OCI-LY3 (cell line): ENCODE data around the gene PHYKPL.

Source experiments
- H2AFZ ChIP-seq: fragments of 200-600, 300-600 bp; shearing (Covaris generic); 2 replicates; pipeline ENCODE4 v1.6.0; 2014; ENCODE audit warnings: antibody characterized with exemption, low read depth, low read length
- H3K27ac ChIP-seq: fragments of 200-600, 300-600 bp; sonication (generic); 2 replicates; pipeline ENCODE4 v1.5.1; 2014; ENCODE audit warnings: mild to moderate bottlenecking, low read length, moderate library complexity, mixed read lengths
- H3K27me3 ChIP-seq: fragments of 200-600, 300-600 bp; sonication (generic); 2 replicates; pipeline ENCODE4 v1.6.1; 2014; ENCODE audit warnings: low read depth, low read length, mixed read lengths
- H3K36me3 ChIP-seq: fragments of 200-600, 300-600 bp; sonication (generic); replicated peaks from 2 replicates; pipeline ENCODE3; 2014; ENCODE audit warnings: low read depth, low read length, mixed read lengths
- H3K4me1 ChIP-seq: fragments of 300-600, 200-600 bp; sonication (generic); 2 replicates; pipeline ENCODE4 v1.6.1; 2014; ENCODE audit warnings: low read length, mixed read lengths
- H3K4me2 ChIP-seq: fragments of 200-600, 300-600 bp; sonication (generic); 2 replicates; pipeline ENCODE4 v1.6.1; 2014; ENCODE audit warnings: low read length, mixed read lengths
- H3K4me3 ChIP-seq: fragments of 300-600, 200-600 bp; sonication (generic); 2 replicates; pipeline ENCODE4 v1.5.1; 2014; ENCODE audit warnings: antibody characterized with exemption, mild to moderate bottlenecking, low read length, moderate library complexity
- H3K79me2 ChIP-seq: fragments of 300-600, 200-600 bp; shearing (Covaris generic); 2 replicates; pipeline ENCODE4 v1.6.1; 2014; ENCODE audit warnings: mild to moderate bottlenecking, low read length, mixed read lengths
- H3K9ac ChIP-seq: fragments of 300-600, 200-600 bp; shearing (Covaris generic); 2 replicates; pipeline ENCODE4 v1.6.0; 2014; ENCODE audit warnings: mild to moderate bottlenecking, low read length, moderate library complexity
- H3K9me3 ChIP-seq: fragments of 200-600, 300-600 bp; shearing (Covaris generic); 2 replicates; pipeline ENCODE4 v1.6.1; 2014; ENCODE audit warnings: low read length, mixed read lengths; ENCODE audit not compliant: insufficient read depth
- H4K20me1 ChIP-seq: fragments of 200-600, 300-600 bp; sonication (generic); 2 replicates; pipeline ENCODE4 v1.6.1; 2016; ENCODE audit warnings: low read length, mixed read lengths; ENCODE audit not compliant: insufficient read depth
- CTCF ChIP-seq: fragments of 200-600, 300-600 bp; sonication (generic); IDR thresholded peaks from 2 replicates; pipeline ENCODE4 v1.5.1; 2014; ENCODE audit warnings: antibody characterized with exemption, low read length, low read depth
- EZH2phosphoT487 ChIP-seq: fragments of 200-600 bp; shearing (Covaris generic); IDR thresholded peaks from 2 replicates; pipeline ENCODE4 v1.6.1; 2018; ENCODE audit warnings: antibody characterized with exemption, mixed run types, low read depth

Gene PHYKPL

DNA sequence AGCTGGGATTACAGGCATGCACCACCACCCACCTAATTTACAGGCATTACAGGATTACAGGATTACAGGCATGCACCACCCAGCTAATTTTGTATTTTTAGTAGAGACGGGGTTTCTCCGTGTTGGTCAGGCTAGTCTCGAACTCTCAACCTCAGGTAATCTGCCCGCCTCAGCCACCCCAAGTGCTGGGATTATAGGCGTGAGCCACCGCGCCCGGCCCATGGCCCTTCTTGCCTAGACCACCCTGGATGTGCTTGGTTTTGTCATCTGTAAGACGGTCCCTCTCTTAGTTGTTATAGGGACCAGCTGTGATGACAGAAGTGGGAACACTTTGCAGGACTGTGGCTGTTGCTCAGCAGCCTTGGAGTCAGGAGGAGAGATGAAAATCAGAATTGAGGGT, 3.5 kb upstream of the PHYKPL start:
- peaks cover 11% of the 10 kb centered on the region for H3K79me2 ChIP-seq
- H4K20me1 ChIP-seq, result peaks cover 5% of the 10 kb centered on the region
- H3K27ac ChIP-seq, result no peak overlapping the region
- no peak for TF ChIP-seq CTCF
- TF ChIP-seq EZH2phosphoT487, result no peak
- peaks cover 4% of the 10 kb centered on the region for H3K36me3 ChIP-seq
- peaks cover 14% of the 10 kb centered on the region for H3K4me1 ChIP-seq
- H3K9ac ChIP-seq, result no peak overlapping the region
- no peak overlapping the region for H2AFZ ChIP-seq
- no peak overlapping the region for H3K4me2 ChIP-seq
- H3K4me3 ChIP-seq, result no peak overlapping the region
- H3K9me3 ChIP-seq, result no peaks in the 10 kb centered on the region
- H3K27me3 ChIP-seq, result no peaks in the 10 kb centered on the region

GRCh38 chr5:178235588-178235974, 3.0 kb upstream of the PHYKPL start:
- no peak overlapping the region for H3K27ac ChIP-seq
- H3K4me3 ChIP-seq, result no peak overlapping the region
- H3K27me3 ChIP-seq, result no peaks in the 10 kb centered on the region
- no peak for TF ChIP-seq EZH2phosphoT487
- TF ChIP-seq CTCF, result no peak
- peaks cover 8% of the 10 kb centered on the region for H3K36me3 ChIP-seq
- peaks cover 20% of the 10 kb centered on the region for H3K4me1 ChIP-seq
- no peak overlapping the region for H2AFZ ChIP-seq
- H4K20me1 ChIP-seq, result peaks cover 7% of the 10 kb centered on the region
- H3K79me2 ChIP-seq, result peaks cover 16% of the 10 kb centered on the region
- H3K9ac ChIP-seq, result no peak overlapping the region
- no peaks in the 10 kb centered on the region for H3K9me3 ChIP-seq
- H3K4me2 ChIP-seq, result no peak overlapping the region; the same call in 1 of the 2 replicates

DNA sequence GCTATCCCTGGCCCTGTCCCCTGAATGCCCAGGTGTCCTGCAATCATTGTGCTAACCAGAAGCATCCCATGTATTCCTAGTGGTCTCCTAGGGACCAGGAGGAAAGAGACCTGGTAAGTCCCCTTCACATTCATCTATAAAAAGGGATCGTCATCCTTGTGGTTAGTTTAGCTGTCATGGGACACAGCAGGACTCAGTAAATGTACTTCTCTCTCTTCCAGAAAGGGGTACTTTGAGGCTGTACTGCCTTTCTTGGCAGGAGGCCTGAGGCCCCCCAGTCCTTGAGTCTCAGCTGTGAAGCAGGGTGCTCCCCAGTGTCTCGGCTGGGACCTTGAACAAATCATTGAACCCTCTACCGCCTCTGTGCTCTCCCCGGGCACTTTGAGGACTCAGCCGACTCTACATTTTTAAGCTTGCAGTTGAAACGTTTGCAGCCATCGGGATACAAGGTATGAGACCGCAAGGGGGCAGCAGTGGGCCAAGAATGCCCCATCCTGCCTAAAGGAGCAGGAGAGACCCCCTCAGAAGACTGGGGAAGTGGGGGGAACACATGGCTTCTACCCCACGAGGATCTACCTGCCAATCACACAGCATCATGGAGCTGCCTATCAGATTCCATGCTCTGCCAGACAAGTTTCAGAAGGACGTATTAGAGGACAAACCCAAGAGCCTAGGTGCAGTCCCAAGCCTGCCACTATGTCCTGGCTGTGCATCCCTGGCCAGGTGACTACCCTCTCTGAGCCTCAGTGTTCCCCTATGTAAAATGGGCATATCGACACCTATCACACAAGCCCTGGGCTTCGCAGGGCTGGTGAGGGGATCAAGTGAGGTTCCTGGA, 2.4 kb upstream of the PHYKPL start:
- Histone ChIP-seq H3K4me1 (peaks cover 21% of the 10 kb centered on the region), H4K20me1 (peaks cover 7% of the 10 kb centered on the region), H3K27me3 (no peaks in the 10 kb centered on the region), H3K27ac (no peak overlapping the region), H3K4me3 (no peak overlapping the region), H3K4me2 (peak overlapping the region; percentile 57), H3K9me3 (no peaks in the 10 kb centered on the region), H3K9ac (peak overlapping the region; percentile 22; the same call in 1 of the 2 replicates), H2AFZ (peak overlapping the region; percentile 86), H3K36me3 (peaks cover 14% of the 10 kb centered on the region), H3K79me2 (peaks cover 22% of the 10 kb centered on the region)
- TF ChIP-seq EZH2phosphoT487 (no peak), CTCF (peak; percentile 88)

DNA sequence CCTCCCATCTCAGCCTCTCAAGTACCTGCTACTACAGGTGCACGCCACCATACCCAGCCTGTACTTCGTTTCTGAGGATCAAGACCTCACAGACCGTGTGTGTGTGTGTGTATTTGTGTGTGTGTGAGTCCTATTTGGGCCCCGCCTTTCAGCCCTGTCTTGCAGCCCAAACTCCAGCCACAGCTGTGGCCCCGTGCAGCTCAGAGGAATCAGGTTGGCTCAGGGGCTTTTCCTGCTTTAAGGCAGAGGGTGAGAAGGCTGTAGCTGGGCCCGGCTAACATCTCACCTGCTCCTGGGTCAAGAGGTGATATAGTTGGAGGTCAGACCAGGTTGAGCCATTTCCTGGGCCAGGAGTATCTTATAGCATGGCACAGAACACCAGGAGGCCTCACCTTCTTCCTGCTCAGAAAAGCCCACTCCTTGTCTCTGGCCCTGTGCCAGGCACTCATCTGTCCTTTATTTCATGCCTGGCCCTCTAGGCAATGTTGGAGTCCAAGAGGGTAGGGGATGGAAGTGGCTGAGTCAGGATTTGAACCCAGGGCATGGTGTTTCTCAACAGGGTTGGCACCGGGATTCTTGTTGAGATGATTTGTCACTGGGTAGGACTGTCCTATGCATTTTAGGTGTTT, 1.6 kb upstream of the PHYKPL start:
- no peak overlapping the region for H3K9ac ChIP-seq
- H3K4me1 ChIP-seq, result peaks cover 21% of the 10 kb centered on the region
- peaks cover 29% of the 10 kb centered on the region for H3K79me2 ChIP-seq
- TF ChIP-seq CTCF, result no peak
- no peak for TF ChIP-seq EZH2phosphoT487
- no peak overlapping the region for H3K4me3 ChIP-seq
- peak overlapping the region; percentile 86 for H2AFZ ChIP-seq
- H3K4me2 ChIP-seq, result no peak overlapping the region
- H3K27ac ChIP-seq, result no peak overlapping the region
- H3K36me3 ChIP-seq, result peaks cover 21% of the 10 kb centered on the region
- no peaks in the 10 kb centered on the region for H3K9me3 ChIP-seq
- no peaks in the 10 kb centered on the region for H3K27me3 ChIP-seq
- H4K20me1 ChIP-seq, result peaks cover 7% of the 10 kb centered on the region
